IMR-90 (cell line): Measurements from ENCODE around the gene JSRP1. TPM values are rescaled to one million over a fixed set of nuclear protein-coding genes. Genes with fewer than 3 reads are reported as not detected.

Source experiments
- ATAC-seq: fragments of 200-7000 bp; cut with Tn5 transposase; 2 replicates; pipeline ENCODE4 v1.9.1; 2020; ENCODE audit warnings: low read depth, mild to moderate bottlenecking, moderate library complexity
- BruUV-seq: library from RNA; stranded (reverse); fragments of 400-500 nt; replicated peaks from 2 replicates; lab custom pipeline; 2021; lab: Mats Ljungman, UMichigan
- CTCF ChIA-PET: fragments of 300-600 bp; formaldehyde crosslinking; extraction: SDS; loops from one replicate; lab custom pipeline; 2021; ENCODE audit warnings: antibody characterized with exemption; lab: Yijun Ruan, JAX
- POLR2A ChIA-PET: fragments of 300-600 bp; sonication (Branson Sonifier 250); formaldehyde crosslinking; loops from one replicate; lab custom pipeline; 2022; ENCODE audit warnings: antibody characterized with exemption; ENCODE audit not compliant: unreplicated experiment; lab: Charles Lee
- DNase-seq: peaks from one replicate; pipeline ENCODE4 v3.0.0; 2013
- H2AFZ ChIP-seq: replicated peaks from 2 replicates; pipeline ENCODE3; 2013; ENCODE audit warnings: low read length, mild to moderate bottlenecking; ENCODE audit not compliant: poor library complexity
- H2AK5ac ChIP-seq: 2 replicates; pipeline ENCODE4 v1.6.1; 2013; ENCODE audit warnings: low read depth, low read length, inconsistent platforms
- H2AK9ac ChIP-seq: replicated peaks from 2 replicates; pipeline ENCODE3; 2013; ENCODE audit warnings: mild to moderate bottlenecking, low read depth, low read length, moderate library complexity; ENCODE audit not compliant: poor library complexity
- H2BK120ac ChIP-seq: 2 replicates; pipeline ENCODE4 v1.6.1; 2013; ENCODE audit warnings: low read depth, low read length, inconsistent platforms
- H2BK15ac ChIP-seq: 3 replicates; pipeline ENCODE4 v1.6.1; 2013; ENCODE audit warnings: low read depth, low read length, inconsistent platforms
- H2BK20ac ChIP-seq: 2 replicates; pipeline ENCODE4 v1.6.1; 2013; ENCODE audit warnings: low read depth, mild to moderate bottlenecking, inconsistent platforms, low read length, moderate library complexity
- H2BK5ac ChIP-seq: 2 replicates; pipeline ENCODE4 v1.6.1; 2013; ENCODE audit warnings: mild to moderate bottlenecking, low read depth, low read length, inconsistent platforms; ENCODE audit not compliant: poor library complexity, severe bottlenecking
- H3K14ac ChIP-seq: replicated peaks from 2 replicates; pipeline ENCODE4 v1.6.1; 2013; ENCODE audit warnings: low read depth, low read length, inconsistent platforms
- H3K18ac ChIP-seq: 2 replicates; pipeline ENCODE4 v1.6.1; 2013; ENCODE audit warnings: low read depth, low read length, control low read depth
- H3K23ac ChIP-seq: 2 replicates; pipeline ENCODE4 v1.6.1; 2013; ENCODE audit warnings: low read depth, low read length, inconsistent platforms
- H3K27ac ChIP-seq: 2 replicates; pipeline ENCODE4 v1.5.1; 2013; ENCODE audit warnings: mild to moderate bottlenecking, control low read depth, low read length; ENCODE audit not compliant: insufficient read depth
- H3K27me3 ChIP-seq: 2 replicates; pipeline ENCODE4 v1.6.1; 2013; ENCODE audit warnings: low read length; ENCODE audit not compliant: control insufficient read depth, insufficient read depth
- H3K36me3 ChIP-seq: 2 replicates; pipeline ENCODE4 v1.6.1; 2013; ENCODE audit warnings: low read length, mixed read lengths; ENCODE audit not compliant: control insufficient read depth, insufficient read depth
- H3K4ac ChIP-seq: 2 replicates; pipeline ENCODE4 v1.6.1; 2013; ENCODE audit warnings: low read depth, low read length, inconsistent platforms
- H3K4me1 ChIP-seq: 2 replicates; pipeline ENCODE4 v1.6.1; 2013; ENCODE audit warnings: low read length, mixed read lengths; ENCODE audit not compliant: control insufficient read depth, insufficient read depth
- H3K4me2 ChIP-seq: 2 replicates; pipeline ENCODE4 v1.6.1; 2013; ENCODE audit warnings: low read depth, mild to moderate bottlenecking, control low read depth, low read length, moderate library complexity
- H3K4me3 ChIP-seq: 2 replicates; pipeline ENCODE4 v1.5.1; 2013; ENCODE audit warnings: low read depth, mild to moderate bottlenecking, control low read depth, low read length, moderate library complexity; ENCODE audit not compliant: insufficient read depth
- H3K56ac ChIP-seq: 2 replicates; pipeline ENCODE4 v1.6.1; 2013; ENCODE audit warnings: low read length, inconsistent platforms; ENCODE audit not compliant: insufficient read depth; ENCODE audit errors: extremely low read depth
- H3K79me1 ChIP-seq, 2 experiments: 2 replicates each; pipeline ENCODE4 v1.6.1; 2013; ENCODE audit warnings: low read length in 2 of 2, inconsistent platforms in 1 of 2, low read depth in 1 of 2
- H3K9ac ChIP-seq: 2 replicates; pipeline ENCODE4 v1.6.1; 2013; ENCODE audit warnings: low read depth, low read length, control low read depth
- H3K9me1 ChIP-seq: 2 replicates; pipeline ENCODE4 v1.6.1; 2013; ENCODE audit warnings: low read length, inconsistent platforms; ENCODE audit not compliant: insufficient read depth
- H3K9me3 ChIP-seq: 2 replicates; pipeline ENCODE4 v1.6.1; 2013; ENCODE audit warnings: low read length; ENCODE audit not compliant: control insufficient read depth, insufficient read depth
- H4K20me1 ChIP-seq: 2 replicates; pipeline ENCODE4 v1.6.1; 2013; ENCODE audit warnings: low read length, inconsistent platforms; ENCODE audit not compliant: insufficient read depth
- H4K5ac ChIP-seq: 2 replicates; pipeline ENCODE4 v1.6.1; 2013; ENCODE audit warnings: mild to moderate bottlenecking, low read depth, low read length, control low read depth
- H4K8ac ChIP-seq, 2 experiments: 2 replicates each; pipeline ENCODE4 v1.6.1; 2013; ENCODE audit warnings: low read depth in 2 of 2, low read length in 2 of 2, control low read depth in 1 of 2, inconsistent platforms in 1 of 2
- H4K91ac ChIP-seq: 2 replicates; pipeline ENCODE4 v1.6.1; 2013; ENCODE audit warnings: low read depth, low read length, inconsistent platforms; ENCODE audit not compliant: insufficient read depth
- BHLHE40 ChIP-seq: fragments of 150-350 bp; IDR thresholded peaks from 2 replicates; pipeline ENCODE4 v1.6.1; 2016; ENCODE audit warnings: mild to moderate bottlenecking, low read depth, low read length
- CHD1 ChIP-seq: IDR thresholded peaks from 2 replicates; pipeline ENCODE4 v1.6.1; 2012; ENCODE audit warnings: low read depth, low read length, improper control_type of control experiment
- RCOR1 ChIP-seq: IDR thresholded peaks from 2 replicates; pipeline ENCODE4 v1.6.1; 2012; ENCODE audit warnings: mild to moderate bottlenecking, low read length, improper control_type of control experiment; ENCODE audit not compliant: insufficient replicate concordance
- USF2 ChIP-seq: fragments of 150-350 bp; IDR thresholded peaks from 2 replicates; pipeline ENCODE4 v1.6.1; 2017; ENCODE audit warnings: mild to moderate bottlenecking, antibody characterized with exemption, low read length, low read depth
- WGBS, 2 experiments: methylation state at CpG; one replicate each; pipeline versions ENCODE4 v1.1.5 to v1.1.7; 2013; ENCODE audit warnings: missing lambda C conversion rate in 2 of 2; ENCODE audit not compliant: insufficient read length in 1 of 2; ENCODE audit errors: extremely low coverage in 2 of 2; 5-methylcytosine and 5-hydroxymethylcytosine counted together
- dilution Hi-C: fragments of 300-500 bp; cut with HindIII; formaldehyde crosslinking; loops from one replicate; pipeline ENCODE4 v1.14.3; 2018; ENCODE audit warnings: low sequenced_read_pairs; ENCODE audit not compliant: unreplicated experiment
- in situ Hi-C: fragments of 300-500 bp; cut with MboI; formaldehyde crosslinking; loops from 3 replicates; pipeline ENCODE4 v1.14.3; 2019; ENCODE audit warnings: low sequenced_read_pairs, inconsistent platforms, mixed read lengths
- intact Hi-C: fragments of 100-400 bp; cut with micrococcal nuclease; formaldehyde crosslinking; loops from 2 replicates; pipeline ENCODE4 v1.10.0; 2022
- polyA plus RNA-seq, 3 experiments: library from polyadenylated mRNA; depleted of rRNA; stranded (reverse); fragments of >200 nt; gene quantifications; 2 replicates each; pipeline ENCODE4 v1.2.3, GENCODE V29; 2012; ENCODE audit warnings: low replicate concordance in 1 of 3
- total RNA-seq: library from RNA; depleted of rRNA; stranded (reverse); fragments of >200 nt; gene quantifications from 2 replicates; pipeline ENCODE4 v1.2.3, GENCODE V29; 2012

The JSRP1 gene
- total and polyA plus RNA-seq, 2 of the 4 experiments (the other 2 are of a cell fraction) = not detected

- no peak overlapping the region for H4K8ac ChIP-seq
- H2BK20ac ChIP-seq = no peak overlapping the region
- no peak overlapping the region for H4K5ac ChIP-seq
- H2AK5ac ChIP-seq = no peak overlapping the region
- no peak overlapping the region for H2BK5ac ChIP-seq
- no peaks in the 10 kb centered on the region for H3K27me3 ChIP-seq
- no peak for TF ChIP-seq CHD1
- no peak for TF ChIP-seq RCOR1
- TF ChIP-seq BHLHE40 = no peak
- TF ChIP-seq USF2 = no peak
- TSS peak; percentile 58 for BruUV-seq
- peaks cover 6% of the 10 kb centered on the region for H3K9me1 ChIP-seq
- H4K20me1 ChIP-seq = peaks cover 38% of the 10 kb centered on the region
- no peak overlapping the region for H3K4ac ChIP-seq
- ChIA-PET CTCF (no interaction called here), POLR2A (no interaction called here)
- ATAC-seq (no peak), DNase-seq (no peak)
- H4K91ac ChIP-seq = no peak overlapping the region
- H3K56ac ChIP-seq = no peak overlapping the region
- H3K79me1 ChIP-seq = peaks cover 9 to 56% of the 10 kb centered on the region in 2 experiments
- H3K4me3 ChIP-seq = no peak overlapping the region
- no peak overlapping the region for H3K27ac ChIP-seq
- H3K9me3 ChIP-seq = no peaks in the 10 kb centered on the region
- no peak overlapping the region for H3K14ac ChIP-seq
- no peak overlapping the region for H2BK120ac ChIP-seq
- H3K18ac ChIP-seq = no peak overlapping the region
- no peak overlapping the region for H3K9ac ChIP-seq
- in situ Hi-C loops (no loop called here), dilution Hi-C loops (no loop called here), intact Hi-C loops (no loop called here)
- H3K4me2 ChIP-seq = no peak overlapping the region
- H3K23ac ChIP-seq = no peak overlapping the region
- peak overlapping the region; percentile 33 for H2AK9ac ChIP-seq
- 88% methylated on average over 19 of the region's 25 CpGs; no CpG with 5 or more reads in 1 of the 2 experiments for WGBS, 2 experiments
- no peak overlapping the region for H2AFZ ChIP-seq
- H2BK15ac ChIP-seq = no peak overlapping the region
- H3K4me1 ChIP-seq = peaks cover 12% of the 10 kb centered on the region
- peaks cover 45% of the 10 kb centered on the region for H3K36me3 ChIP-seq
Observed at GRCh38 chr19:2233601-2234280, 22.5 kb downstream of the JSRP1 start.
